Measurements from ENCODE around the gene CCL17.
"Not testable (repeated sequence)": the region's sequence is repeated elsewhere in the genome, so short reads cannot be mapped to it uniquely, and the experiment has no call there.

DNA sequence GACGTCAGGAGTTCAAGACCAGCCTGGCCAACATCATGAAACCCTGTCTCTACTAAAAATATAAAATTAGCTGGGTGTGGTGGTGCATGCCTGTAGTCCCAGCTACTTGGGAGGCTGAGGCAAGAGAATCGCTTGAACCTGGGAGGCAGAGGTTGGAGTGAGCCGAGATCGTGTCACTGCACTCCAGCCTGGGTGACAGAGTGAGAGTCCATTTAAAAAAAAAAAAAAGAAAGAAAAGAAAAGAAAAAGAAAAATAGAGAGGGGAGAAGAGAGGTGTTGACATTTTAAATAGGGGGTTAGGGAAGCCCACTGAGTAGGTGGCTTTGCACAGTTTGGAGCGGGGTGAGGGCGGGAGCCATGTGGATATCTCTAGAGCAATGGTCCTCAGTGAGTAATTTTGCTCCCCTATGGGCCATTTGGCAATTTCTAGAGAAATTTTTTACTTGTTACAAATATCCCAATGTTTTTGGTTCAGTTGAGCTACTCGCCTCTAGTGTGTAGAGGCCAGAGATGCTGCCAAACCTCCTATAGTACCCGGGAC, 29.6 kb upstream of the CCL17 start:
- not testable (repeated sequence) for TF ChIP-seq POLR2A (IDR thresholded peaks at IDR 0.05; ENCODE audit: low read depth, low read length); MAFK (IDR thresholded peaks at IDR 0.05; ENCODE audit: low read depth, low read length); BHLHE40 (IDR thresholded peaks at IDR 0.05; ENCODE audit: low read depth, low read length); MXI1 (IDR thresholded peaks at IDR 0.05; ENCODE audit: borderline replicate concordance, low read depth, low read length); CEBPB (IDR thresholded peaks at IDR 0.05; ENCODE audit: low read depth, low read length); RAD21 (IDR thresholded peaks at IDR 0.05; ENCODE audit: low read length); RFX5 (IDR thresholded peaks at IDR 0.05; ENCODE audit: low read depth, low read length); SMC3 (IDR thresholded peaks at IDR 0.05; ENCODE audit: low read depth, low read length); RCOR1 (IDR thresholded peaks at IDR 0.05; ENCODE audit: insufficient replicate concordance, low read length); CHD1 (IDR thresholded peaks at IDR 0.05; ENCODE audit: low read depth, low read length); FOS (IDR thresholded peaks at IDR 0.05; ENCODE audit: low read depth, low read length)
- TF ChIP-seq, protein P1, sequence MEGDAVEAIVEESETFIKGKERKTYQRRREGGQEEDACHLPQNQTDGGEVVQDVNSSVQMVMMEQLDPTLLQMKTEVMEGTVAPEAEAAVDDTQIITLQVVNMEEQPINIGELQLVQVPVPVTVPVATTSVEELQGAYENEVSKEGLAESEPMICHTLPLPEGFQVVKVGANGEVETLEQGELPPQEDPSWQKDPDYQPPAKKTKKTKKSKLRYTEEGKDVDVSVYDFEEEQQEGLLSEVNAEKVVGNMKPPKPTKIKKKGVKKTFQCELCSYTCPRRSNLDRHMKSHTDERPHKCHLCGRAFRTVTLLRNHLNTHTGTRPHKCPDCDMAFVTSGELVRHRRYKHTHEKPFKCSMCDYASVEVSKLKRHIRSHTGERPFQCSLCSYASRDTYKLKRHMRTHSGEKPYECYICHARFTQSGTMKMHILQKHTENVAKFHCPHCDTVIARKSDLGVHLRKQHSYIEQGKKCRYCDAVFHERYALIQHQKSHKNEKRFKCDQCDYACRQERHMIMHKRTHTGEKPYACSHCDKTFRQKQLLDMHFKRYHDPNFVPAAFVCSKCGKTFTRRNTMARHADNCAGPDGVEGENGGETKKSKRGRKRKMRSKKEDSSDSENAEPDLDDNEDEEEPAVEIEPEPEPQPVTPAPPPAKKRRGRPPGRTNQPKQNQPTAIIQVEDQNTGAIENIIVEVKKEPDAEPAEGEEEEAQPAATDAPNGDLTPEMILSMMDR (conservative IDR thresholded peaks at IDR 0.05; ENCODE audit: low read depth, low read length): not testable (repeated sequence)
- TF ChIP-seq, protein P2, sequence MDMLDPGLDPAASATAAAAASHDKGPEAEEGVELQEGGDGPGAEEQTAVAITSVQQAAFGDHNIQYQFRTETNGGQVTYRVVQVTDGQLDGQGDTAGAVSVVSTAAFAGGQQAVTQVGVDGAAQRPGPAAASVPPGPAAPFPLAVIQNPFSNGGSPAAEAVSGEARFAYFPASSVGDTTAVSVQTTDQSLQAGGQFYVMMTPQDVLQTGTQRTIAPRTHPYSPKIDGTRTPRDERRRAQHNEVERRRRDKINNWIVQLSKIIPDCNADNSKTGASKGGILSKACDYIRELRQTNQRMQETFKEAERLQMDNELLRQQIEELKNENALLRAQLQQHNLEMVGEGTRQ (IDR thresholded peaks at IDR 0.05; ENCODE audit: low read depth, low read length): not testable (repeated sequence)
- TF ChIP-seq, protein P3, sequence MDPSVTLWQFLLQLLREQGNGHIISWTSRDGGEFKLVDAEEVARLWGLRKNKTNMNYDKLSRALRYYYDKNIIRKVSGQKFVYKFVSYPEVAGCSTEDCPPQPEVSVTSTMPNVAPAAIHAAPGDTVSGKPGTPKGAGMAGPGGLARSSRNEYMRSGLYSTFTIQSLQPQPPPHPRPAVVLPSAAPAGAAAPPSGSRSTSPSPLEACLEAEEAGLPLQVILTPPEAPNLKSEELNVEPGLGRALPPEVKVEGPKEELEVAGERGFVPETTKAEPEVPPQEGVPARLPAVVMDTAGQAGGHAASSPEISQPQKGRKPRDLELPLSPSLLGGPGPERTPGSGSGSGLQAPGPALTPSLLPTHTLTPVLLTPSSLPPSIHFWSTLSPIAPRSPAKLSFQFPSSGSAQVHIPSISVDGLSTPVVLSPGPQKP (IDR thresholded peaks at IDR 0.05; ENCODE audit: borderline replicate concordance, low read depth, low read length): not testable (repeated sequence)

Data from IMR-90 (cell line).